NCI-H146 treated with DMSO at 0.1 percent for 48 hours (cell line): ENCODE measurements around the gene CAV1.

Experiments
- DNase-seq: peaks from one replicate; lab custom pipeline; 2025; ENCODE audit not compliant: unreplicated experiment; lab: John Stamatoyannopoulos, UW

CAV1 gene

DNA sequence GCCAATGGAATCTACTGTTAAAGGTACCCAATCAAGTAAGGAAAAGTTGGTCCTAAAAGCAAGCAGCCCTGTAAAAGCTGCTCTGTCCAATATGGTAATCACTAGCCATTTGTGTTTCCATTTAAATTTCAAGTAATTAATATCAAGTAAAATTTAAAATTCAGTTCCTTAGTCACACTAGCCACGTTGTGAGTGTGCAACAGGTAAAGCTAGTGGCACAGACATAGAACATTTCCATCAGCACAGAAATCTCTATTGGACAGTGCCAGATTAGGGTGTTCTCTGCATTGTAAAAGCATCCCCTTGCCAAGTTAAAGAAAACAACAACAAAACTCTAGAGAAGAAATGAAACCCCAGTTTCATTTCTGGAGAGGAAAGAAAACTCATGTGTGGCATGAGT is 4.4 kb downstream of the CAV1 start:
- no peak for DNase-seq

DNA sequence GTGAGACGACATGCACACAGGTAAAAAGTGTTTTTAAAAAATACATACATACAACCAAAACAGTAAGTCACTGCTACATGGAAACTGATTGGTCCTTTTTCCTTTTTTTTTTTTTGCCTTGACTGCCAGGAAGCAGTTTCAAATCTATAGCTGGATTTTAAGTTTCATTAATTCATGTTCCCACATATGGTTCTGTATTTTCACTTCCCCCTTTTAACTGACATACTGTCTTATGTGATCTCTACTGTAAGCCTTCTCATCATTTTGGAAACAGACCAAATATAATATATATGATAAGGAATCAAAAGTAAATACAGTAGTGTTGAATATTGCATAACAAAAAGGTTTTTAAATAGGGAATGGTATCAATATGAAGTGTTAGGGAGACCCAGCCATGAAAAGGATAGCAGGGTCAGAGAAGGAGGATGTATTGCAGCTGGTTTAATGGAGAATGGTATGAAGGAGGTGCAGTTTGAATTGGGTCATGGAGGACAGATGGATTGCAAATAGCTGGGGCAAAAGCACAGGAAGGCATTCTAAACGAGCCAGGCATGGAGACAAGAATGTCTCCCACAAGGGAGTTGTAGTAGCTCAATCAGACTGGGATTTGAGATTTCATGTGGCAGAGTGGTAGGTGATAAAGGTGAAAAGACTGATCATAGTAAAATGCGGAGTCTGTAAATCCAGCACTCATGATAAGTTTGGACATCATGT is 5.4 kb downstream of the CAV1 start:
- DNase-seq = no peak

DNA sequence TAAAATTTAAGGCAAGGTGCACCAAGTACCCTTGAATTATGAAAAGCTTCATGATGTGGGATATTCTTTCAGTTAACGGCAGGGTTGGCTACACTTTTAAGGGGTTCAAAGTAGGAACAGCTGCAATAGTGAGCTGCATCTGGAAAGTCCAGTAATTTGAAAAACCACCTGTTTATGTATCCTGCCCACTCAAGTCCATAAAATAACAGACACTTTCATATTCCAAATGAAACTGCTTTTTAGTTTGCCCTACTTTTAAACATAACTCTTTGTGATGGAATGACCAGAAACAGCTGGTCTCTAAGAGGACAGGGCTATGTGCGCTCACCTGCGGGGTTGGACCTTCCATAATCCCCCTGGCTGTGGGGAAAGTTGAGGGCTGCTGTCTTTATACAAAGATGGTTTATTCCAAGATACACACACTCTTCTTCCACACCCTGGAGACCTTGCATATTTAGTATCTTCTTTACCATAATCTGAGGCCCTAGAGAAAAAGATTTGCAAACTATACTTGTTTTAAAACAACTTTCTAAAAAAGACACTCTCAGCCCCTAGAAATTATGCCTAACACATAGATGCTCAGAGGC is 7.4 kb downstream of the CAV1 start:
- no peak for DNase-seq

DNA sequence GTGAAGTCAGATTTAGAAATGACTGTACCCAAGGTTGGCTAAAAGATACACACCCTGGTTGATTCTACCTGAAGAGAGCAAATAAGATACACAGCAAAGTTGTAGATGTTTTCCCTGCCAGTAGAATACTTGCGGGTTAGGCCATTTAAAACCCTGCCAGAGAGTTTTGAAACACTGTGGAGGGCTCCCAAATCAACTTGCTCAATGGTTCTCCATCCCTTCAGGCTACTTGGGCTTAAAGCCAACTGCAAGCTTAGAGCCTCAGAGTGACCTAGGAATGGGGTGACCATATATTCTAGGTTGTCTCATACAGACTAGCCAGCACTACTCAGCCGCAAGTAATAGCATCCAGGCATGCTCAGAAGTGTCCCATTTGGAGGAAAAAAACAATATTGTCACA is 10.0 kb downstream of the CAV1 start:
- DNase-seq = no peak

DNA sequence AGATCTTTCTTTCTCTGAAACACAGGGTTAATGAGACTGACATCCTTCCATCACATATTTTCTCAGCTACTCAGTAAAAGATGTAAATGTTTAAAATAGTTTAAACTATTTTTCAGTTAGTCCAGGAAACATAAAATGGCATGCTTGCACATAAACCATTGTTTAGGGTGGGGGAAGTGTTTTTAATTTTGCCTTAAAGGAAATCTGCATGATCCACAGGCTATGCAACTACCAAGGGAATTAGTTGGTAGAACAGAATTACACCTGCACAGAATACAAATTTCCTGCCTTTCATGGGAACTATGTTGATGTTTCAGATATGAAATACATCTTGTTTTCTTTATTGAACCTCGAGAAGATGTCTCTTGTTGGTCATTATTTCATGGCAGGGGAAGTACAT is 10.6 kb downstream of the CAV1 start:
- DNase-seq = no peak

DNA sequence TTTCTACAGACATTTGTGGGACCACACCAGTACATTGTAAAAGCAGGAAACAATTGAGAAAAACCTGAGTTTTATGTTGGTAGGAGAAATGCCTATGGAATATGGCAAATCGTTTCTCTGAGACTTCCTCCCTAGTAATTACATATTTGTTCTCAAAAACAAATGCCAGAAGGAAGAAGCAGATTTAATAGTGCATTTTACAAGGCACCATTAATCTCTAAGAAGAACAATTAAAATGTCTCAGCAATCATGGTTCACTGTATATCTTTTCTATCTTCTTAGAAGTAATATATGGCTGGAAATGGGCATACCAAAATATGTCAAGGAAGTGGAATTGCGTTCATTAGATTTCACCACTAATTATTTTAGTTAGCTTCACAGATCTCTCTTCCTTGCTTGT is 13.3 kb downstream of the CAV1 start:
- DNase-seq = no peak

DNA sequence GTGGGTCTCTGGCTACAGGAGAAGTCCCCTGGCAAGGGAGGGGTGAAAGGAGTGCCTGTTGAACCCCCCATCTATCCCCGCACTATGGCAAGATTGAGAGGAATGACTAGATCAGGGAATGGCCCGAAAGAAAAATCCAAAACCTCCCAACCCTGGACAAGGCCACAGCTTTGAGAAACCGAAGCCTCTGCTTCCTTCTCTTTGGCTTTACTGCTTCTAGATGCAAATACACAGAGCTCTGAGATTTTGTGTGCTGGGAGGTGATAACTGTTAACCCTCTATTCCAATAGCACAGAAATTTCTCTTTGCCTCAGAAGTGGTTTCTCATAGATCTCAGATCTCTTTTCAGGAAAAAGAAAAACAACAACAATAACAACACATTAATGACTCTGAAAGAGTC is 15.0 kb downstream of the CAV1 start:
- no peak for DNase-seq

DNA sequence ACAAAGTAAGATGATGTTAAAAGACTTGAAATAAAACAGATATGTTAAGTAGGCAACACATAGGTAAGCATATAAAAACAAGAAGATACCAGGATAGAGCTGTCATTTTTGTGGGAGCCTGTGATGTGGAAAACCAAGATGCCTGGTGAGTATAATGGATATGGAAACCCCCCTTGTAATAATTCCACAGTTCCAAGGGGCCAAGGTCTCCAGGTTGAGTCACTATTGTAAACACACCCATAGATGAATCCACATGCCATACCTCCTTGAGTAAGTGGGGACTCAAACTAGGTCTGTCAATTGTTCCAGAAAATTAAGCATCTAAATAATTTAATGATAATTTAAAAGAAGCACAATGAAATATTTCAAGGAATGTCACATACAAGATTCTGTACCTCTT is 15.9 kb downstream of the CAV1 start:
- DNase-seq = no peak

DNA sequence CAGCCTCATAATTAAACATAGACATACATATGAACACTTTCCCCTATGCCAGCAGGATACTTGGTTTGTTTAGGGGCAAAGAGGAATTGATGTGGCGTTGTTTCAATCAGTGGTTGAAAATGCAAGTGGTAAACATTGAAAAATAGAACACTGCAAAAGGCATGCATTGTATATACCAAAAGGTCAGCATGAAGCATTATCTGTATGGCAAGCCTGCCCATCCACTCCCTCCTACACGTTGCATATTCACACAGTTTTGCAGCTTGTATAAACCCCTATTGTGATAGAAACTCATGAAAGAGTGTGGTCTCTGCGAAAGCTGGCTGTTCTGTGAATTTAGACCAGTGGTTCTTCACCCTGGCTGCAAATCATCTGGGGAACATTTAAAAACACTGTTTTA is 17.1 kb downstream of the CAV1 start:
- DNase-seq = no peak

DNA sequence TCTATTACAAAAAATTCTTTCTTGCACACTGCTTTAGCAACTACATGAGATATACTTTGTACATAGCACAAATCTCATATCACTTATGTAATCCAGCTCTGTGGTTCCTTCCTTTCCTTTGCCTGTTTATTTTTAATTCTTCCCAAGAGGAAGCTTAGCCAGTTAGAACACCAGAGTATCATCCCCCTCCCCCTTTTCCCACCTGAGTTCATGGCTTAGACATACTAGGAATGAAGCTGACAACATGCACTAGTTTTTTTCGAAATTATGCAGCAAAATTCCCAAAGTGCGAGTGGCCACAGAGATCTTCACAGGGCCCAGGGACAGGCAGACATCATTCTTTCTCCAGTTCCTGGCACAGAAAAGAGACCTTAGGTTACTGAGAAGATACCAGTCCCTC is 17.8 kb downstream of the CAV1 start:
- DNase-seq = no peak

DNA sequence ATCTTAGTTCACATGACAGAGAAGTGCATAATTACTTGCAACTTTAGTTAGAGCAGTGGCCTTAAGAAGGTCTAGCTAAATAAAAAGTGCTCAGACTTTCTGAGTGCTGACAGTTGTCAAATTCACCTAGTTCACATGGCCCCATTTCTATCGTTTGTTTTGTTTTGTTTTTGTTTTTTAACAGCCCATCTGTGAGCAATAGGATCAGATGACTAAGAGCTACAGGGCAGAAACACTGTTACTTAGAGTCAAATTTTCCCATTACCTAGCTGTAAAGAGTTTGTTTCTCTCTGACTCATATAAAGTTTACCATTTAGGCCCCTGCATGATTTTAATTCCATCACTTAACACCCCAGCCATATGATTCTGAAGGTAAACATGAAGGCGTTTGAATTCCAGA is 18.8 kb downstream of the CAV1 start:
- no peak for DNase-seq

DNA sequence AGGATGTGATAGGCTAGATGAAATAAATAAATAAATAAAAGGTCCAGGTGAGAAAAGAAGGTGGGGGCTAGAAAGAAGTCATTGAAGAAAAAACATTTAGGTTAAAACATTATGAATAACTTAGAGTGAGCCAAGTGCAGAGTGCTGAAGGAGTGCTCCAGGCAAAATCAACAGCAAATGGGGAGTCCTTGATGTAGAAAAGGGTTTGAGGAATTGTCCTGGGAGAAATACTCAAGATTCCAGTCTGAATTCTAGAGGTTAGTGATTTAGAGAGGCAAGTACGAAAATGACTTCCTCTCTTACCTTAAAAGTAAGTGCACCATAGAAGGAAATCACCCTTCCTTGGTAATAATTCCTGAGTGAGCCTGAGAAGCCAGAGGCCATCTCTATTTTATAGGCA is 19.7 kb downstream of the CAV1 start:
- DNase-seq = no peak

DNA sequence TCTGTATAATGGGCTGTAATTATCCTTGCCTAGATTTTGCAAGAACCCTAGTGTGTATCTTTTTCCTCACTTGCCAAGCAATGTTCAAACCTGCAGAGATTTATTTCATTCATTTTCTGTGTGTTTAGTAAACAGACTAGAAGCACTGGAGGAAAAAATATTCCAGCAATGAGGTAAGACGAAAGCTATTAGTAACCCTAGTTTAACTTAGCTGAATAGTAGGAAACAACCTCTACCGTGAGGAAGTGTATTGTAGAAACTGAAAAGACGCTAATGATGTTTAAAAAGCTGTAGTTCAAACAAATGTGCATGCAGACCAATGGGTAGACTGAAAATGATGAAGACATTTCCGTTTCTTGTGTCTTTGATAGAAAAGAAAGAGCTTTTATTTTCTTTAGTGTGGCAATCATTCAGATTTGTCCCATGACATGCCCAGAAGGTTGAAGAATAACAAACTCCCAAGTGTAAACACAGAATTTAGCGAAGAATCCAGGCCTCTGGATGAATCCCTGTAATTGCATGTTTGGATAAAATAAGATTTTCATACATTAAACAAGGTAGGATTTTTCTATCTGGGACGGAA is 20.7 kb downstream of the CAV1 start:
- DNase-seq = no peak

DNA sequence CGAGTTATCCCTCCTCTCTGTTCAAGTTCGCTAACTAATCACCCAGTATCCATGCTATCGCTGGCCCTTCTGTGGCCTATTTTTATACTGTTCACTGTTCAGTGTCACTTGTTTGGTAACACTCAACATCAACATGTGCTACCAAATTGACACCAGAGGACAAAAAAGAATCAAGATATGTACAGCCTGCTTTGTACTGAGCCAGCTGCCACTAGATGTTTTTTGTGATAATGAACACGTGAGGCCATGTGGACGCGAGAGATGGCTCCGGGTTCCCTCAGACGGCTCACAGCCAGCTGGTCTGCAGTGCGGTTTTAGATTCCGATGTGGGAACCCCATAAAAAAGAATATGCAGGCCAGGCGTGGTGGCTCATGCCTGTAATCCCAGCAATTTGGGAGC is 21.2 kb downstream of the CAV1 start:
- no peak for DNase-seq

DNA sequence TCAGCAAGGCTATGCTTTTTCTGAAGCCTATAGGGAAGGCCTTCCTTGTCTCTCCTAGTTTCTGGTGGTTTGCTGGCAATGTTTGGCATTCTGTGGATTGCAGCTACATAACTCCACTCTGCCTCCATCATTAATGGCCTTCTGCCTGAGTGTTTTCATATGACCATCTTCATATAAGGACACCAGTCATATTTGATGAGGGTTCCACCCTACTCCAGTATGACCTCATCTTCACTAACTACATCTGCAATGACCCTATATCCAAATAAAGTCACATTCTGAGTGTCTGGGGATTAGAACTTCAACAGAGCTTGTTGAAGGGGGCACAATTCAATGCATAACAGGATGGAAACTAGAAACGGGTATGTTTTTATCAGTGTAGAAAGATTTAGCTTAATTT is 22.1 kb downstream of the CAV1 start:
- no peak for DNase-seq

DNA sequence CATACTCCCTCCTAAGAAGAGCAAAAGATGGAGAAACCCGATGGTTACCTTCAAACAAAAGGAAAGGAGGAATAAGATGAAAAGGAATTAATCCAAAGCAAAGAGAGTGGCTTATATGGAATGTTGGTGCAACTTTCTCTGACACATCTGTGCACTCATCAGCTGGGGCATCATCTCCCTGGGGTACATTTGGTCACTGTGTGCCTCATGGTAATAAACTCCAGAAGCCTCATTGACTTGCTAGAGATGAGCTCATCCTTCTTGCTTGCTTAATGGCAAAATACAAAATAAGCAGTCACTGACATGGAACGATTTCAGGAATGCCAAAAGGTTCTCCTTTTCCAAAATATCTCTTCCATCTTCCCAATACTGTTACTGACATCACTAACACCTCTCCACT is 22.5 kb downstream of the CAV1 start:
- no peak for DNase-seq

DNA sequence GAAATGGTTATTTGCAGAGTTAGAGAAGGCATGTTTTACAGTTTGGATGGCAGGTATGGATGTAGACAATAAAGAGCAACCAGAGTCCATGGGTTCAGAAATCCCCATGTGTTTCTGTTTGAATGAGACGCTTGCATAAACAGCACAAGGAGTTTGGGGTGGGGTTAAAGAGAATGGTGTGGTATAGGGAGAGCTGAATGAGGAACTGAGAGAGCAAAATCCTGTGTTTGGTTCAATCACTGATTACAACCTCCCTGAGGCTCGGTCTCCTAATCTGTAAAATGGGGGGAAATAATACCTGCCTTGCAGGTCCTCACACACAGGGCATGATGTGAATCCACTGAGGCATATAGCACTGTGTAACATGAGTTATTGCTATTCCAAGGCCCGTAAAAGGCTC is 23.7 kb downstream of the CAV1 start:
- no peak for DNase-seq

DNA sequence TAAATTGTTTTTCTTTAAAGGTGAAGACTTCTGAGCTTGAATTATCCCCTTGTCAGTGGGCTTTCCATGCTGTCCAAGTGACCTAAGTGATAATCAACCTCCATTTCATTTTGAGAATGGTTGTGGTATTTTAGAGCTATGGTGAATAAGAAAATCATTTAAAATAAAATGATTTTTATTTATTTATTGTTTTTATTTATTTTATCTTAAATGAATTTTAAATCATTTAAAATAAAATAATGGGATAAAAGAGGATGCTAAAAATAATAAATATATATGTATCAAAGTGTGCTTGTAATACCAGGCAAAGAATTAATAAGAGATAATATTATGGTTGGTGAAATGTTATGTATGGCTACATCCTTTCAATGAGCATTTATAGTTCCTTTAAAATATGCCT is 24.5 kb downstream of the CAV1 start:
- no peak for DNase-seq

DNA sequence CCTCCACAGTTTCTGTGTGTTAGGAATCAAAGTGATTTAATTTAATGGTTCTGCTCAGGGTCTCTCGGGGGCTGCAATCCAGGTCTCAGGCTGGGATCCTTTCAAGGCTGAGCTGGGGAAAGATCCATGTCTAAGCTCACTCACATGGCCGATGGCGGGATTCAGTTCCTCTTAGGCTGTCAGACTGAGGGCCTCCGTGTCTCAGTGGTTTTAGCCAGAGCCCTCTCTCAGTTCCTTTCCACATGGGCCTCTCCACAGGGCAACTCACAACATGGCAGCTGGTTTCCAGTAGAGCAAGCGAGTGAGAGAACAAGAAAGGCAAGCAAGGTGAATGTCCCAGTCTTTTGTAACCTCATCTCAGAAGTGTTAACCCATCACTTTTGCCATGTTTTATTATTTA is 26.9 kb downstream of the CAV1 start:
- no peak for DNase-seq

DNA sequence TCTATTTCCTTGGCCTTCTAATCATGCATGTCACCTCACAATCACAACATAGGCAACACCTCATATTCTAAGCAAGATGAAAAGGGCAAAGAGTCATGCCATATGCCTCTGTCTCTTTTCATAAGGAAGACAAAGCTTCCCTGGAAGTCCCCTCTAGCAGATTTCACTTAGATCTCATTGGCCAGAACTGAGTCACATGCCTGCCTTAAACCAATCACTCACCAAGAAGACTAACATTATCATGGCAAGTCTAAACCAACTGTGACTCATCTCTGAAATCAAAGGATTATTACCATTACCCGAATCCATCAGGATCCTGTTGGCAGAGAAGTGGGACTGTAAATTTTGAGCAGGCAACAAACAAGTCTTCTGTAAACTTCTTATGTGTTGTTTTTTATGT is 27.8 kb downstream of the CAV1 start:
- DNase-seq = no peak

DNA sequence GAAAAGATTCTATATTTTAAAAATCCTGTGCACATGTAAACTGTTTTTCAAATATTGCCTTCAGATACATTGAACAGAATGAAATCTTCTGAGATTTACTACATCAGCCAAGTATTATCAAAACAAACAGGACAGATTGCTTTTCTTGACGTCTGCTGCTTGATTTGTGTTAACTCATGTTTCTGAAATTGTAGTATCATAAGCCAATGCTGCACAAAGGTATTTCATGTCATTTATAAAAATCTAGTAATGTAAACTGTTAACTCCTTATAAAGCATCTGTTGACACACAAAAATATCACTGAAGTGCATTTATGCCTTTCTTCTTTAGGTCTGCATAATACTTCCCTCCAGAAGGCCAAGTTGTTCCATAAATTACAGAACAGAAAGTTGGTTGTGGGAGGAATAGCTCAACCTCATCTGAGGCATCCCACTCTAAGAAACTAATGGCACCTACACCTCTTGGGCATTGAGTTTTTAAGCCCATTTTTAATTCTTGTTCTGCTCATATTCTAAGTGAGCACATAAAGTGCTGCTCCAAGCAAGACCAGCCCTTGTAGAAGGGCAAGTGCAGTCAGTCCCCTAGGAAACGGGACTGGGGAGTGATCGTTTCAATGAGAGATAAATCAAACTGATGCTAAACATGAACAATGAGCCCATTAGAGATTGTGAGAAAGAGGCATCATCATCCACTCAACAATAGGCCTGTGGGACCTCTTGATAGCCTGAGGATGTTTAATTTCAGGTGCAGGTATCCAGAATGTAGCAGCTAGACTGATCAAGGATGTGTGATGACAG is 28.5 kb downstream of the CAV1 start:
- no peak for DNase-seq

DNA sequence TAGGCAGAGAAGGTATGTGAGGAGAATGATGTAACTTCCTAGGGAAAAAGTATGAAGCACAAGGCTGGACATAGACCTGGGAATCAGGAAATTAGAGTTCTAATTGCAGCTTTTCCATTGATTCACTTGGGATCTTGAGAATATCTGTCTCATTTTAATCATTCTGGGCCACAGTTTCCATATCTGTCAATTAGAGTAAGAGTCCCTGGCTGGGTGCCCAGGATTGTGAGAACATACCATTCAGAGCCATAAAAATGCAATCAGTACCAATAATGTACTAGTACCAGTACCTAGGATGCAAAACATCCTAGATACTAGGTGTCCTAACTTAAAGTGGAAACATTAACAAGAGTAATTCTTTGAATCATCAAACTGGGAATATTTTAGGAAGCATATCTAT is 29.6 kb downstream of the CAV1 start:
- no peak for DNase-seq
